A549 (cell line): ENCODE data around the gene OPA1.

Experiments
- CBX8 ChIP-seq: fragments of 200-600 bp; sonication (generic); IDR thresholded peaks from 2 replicates; pipeline ENCODE4 v1.6.1; 2016
- CTCF ChIP-seq: fragments of >200 bp; sonication (Bioruptor Twin); formaldehyde crosslinking; IDR thresholded peaks from 3 replicates; pipeline ENCODE4 v1.5.1; 2016
- EP300 ChIP-seq, 2 experiments: fragments of >200 bp; sonication (Bioruptor Twin); formaldehyde crosslinking; IDR thresholded peaks; 2 replicates in 1 of 2; 3 replicates in 1 of 2; pipeline ENCODE4 v1.6.1; 2016 to 2017
- ESRRA ChIP-seq: fragments of 150-350 bp; IDR thresholded peaks from 2 replicates; pipeline ENCODE4 v1.6.1; 2014; ENCODE audit warnings: mild to moderate bottlenecking, low read length, borderline replicate concordance
- JUNB ChIP-seq: fragments of >200 bp; sonication (Bioruptor Twin); formaldehyde crosslinking; IDR thresholded peaks from 2 replicates; pipeline ENCODE4 v1.6.1; 2016
- MAFK ChIP-seq: fragments of 450-650 bp; IDR thresholded peaks from 2 replicates; pipeline ENCODE4 v1.6.1; 2014; ENCODE audit not compliant: partially characterized antibody
- PBX3 ChIP-seq: IDR thresholded peaks from 2 replicates; pipeline ENCODE4 v1.6.1; 2012
- RFX5 ChIP-seq: fragments of 450-650 bp; IDR thresholded peaks from 2 replicates; pipeline ENCODE4 v1.7.1; 2014; ENCODE audit warnings: antibody characterized with exemption, mild to moderate bottlenecking, moderate library complexity
- TP53 ChIP-seq: fragments of 250-450 bp; sonication (Bioruptor Pico); IDR thresholded peaks from 2 replicates; pipeline ENCODE4 v1.5.0; 2021; ENCODE audit warnings: mild to moderate bottlenecking, moderate library complexity

GRCh38 chr3:193743702-193744047, 150.7 kb downstream of the OPA1 start:
- no peak for TF ChIP-seq RFX5
- no peak for TF ChIP-seq ESRRA
- no peak for TF ChIP-seq EP300 (IDR thresholded peaks at IDR 0.05)
- TF ChIP-seq CTCF: no peak
- TF ChIP-seq PBX3: no peak
- TF ChIP-seq CBX8: no peak
- TF ChIP-seq TP53: no peak
- TF ChIP-seq MAFK: no peak
- no peak for TF ChIP-seq JUNB
